SU-DHL-6 (cell line): ENCODE results near the gene DNAAF3.
A peak's percentile ranks its signal among the peaks of the same experiment; 100 is the strongest.

Source experiments
- CTCF ChIP-seq: fragments of 200-600 bp; sonication (generic); IDR thresholded peaks from one replicate; pipeline ENCODE4 v1.5.1; 2017; ENCODE audit warnings: antibody characterized with exemption, mild to moderate bottlenecking, low read length, moderate library complexity; ENCODE audit not compliant: insufficient read depth, poor library complexity, severe bottlenecking
- EZH2phosphoT487 ChIP-seq: fragments of 200-600 bp; sonication (generic), shearing (Covaris generic); conservative IDR thresholded peaks from 2 replicates; pipeline ENCODE4 v1.6.1; 2018; ENCODE audit warnings: mild to moderate bottlenecking, antibody characterized with exemption, low read length, moderate library complexity, mixed read lengths

GRCh38 chr19:55146078-55146704 lies 20.2 kb downstream of the DNAAF3 start:
- TF ChIP-seq CTCF, result peak; percentile 57
- TF ChIP-seq EZH2phosphoT487, result no peak
